IMR-90 (cell line): Measurements from ENCODE around the gene MYBPH. TPM values are rescaled to one million over a fixed set of nuclear protein-coding genes. Genes with fewer than 3 reads are reported as not detected.

Source experiments
- ATAC-seq: fragments of 200-7000 bp; cut with Tn5 transposase; 2 replicates; pipeline ENCODE4 v1.9.1; 2020; ENCODE audit warnings: low read depth, mild to moderate bottlenecking, moderate library complexity
- BruUV-seq: library from RNA; stranded (reverse); fragments of 400-500 nt; replicated peaks from 2 replicates; lab custom pipeline; 2021; lab: Mats Ljungman, UMichigan
- CTCF ChIA-PET: fragments of 300-600 bp; formaldehyde crosslinking; extraction: SDS; loops from one replicate; lab custom pipeline; 2021; ENCODE audit warnings: antibody characterized with exemption; lab: Yijun Ruan, JAX
- POLR2A ChIA-PET: fragments of 300-600 bp; sonication (Branson Sonifier 250); formaldehyde crosslinking; loops from one replicate; lab custom pipeline; 2022; ENCODE audit warnings: antibody characterized with exemption; ENCODE audit not compliant: unreplicated experiment; lab: Charles Lee
- DNase-seq: peaks from one replicate; pipeline ENCODE4 v3.0.0; 2013
- H2AFZ ChIP-seq: replicated peaks from 2 replicates; pipeline ENCODE3; 2013; ENCODE audit warnings: low read length, mild to moderate bottlenecking; ENCODE audit not compliant: poor library complexity
- H2AK5ac ChIP-seq: 2 replicates; pipeline ENCODE4 v1.6.1; 2013; ENCODE audit warnings: low read depth, low read length, inconsistent platforms
- H2AK9ac ChIP-seq: replicated peaks from 2 replicates; pipeline ENCODE3; 2013; ENCODE audit warnings: mild to moderate bottlenecking, low read depth, low read length, moderate library complexity; ENCODE audit not compliant: poor library complexity
- H2BK120ac ChIP-seq: 2 replicates; pipeline ENCODE4 v1.6.1; 2013; ENCODE audit warnings: low read depth, low read length, inconsistent platforms
- H2BK15ac ChIP-seq: 3 replicates; pipeline ENCODE4 v1.6.1; 2013; ENCODE audit warnings: low read depth, low read length, inconsistent platforms
- H2BK20ac ChIP-seq: 2 replicates; pipeline ENCODE4 v1.6.1; 2013; ENCODE audit warnings: low read depth, mild to moderate bottlenecking, inconsistent platforms, low read length, moderate library complexity
- H2BK5ac ChIP-seq: 2 replicates; pipeline ENCODE4 v1.6.1; 2013; ENCODE audit warnings: mild to moderate bottlenecking, low read depth, low read length, inconsistent platforms; ENCODE audit not compliant: poor library complexity, severe bottlenecking
- H3K14ac ChIP-seq: replicated peaks from 2 replicates; pipeline ENCODE4 v1.6.1; 2013; ENCODE audit warnings: low read depth, low read length, inconsistent platforms
- H3K18ac ChIP-seq: 2 replicates; pipeline ENCODE4 v1.6.1; 2013; ENCODE audit warnings: low read depth, low read length, control low read depth
- H3K23ac ChIP-seq: 2 replicates; pipeline ENCODE4 v1.6.1; 2013; ENCODE audit warnings: low read depth, low read length, inconsistent platforms
- H3K27ac ChIP-seq: 2 replicates; pipeline ENCODE4 v1.5.1; 2013; ENCODE audit warnings: mild to moderate bottlenecking, control low read depth, low read length; ENCODE audit not compliant: insufficient read depth
- H3K27me3 ChIP-seq: 2 replicates; pipeline ENCODE4 v1.6.1; 2013; ENCODE audit warnings: low read length; ENCODE audit not compliant: control insufficient read depth, insufficient read depth
- H3K36me3 ChIP-seq: 2 replicates; pipeline ENCODE4 v1.6.1; 2013; ENCODE audit warnings: low read length, mixed read lengths; ENCODE audit not compliant: control insufficient read depth, insufficient read depth
- H3K4ac ChIP-seq: 2 replicates; pipeline ENCODE4 v1.6.1; 2013; ENCODE audit warnings: low read depth, low read length, inconsistent platforms
- H3K4me1 ChIP-seq: 2 replicates; pipeline ENCODE4 v1.6.1; 2013; ENCODE audit warnings: low read length, mixed read lengths; ENCODE audit not compliant: control insufficient read depth, insufficient read depth
- H3K4me2 ChIP-seq: 2 replicates; pipeline ENCODE4 v1.6.1; 2013; ENCODE audit warnings: low read depth, mild to moderate bottlenecking, control low read depth, low read length, moderate library complexity
- H3K4me3 ChIP-seq: 2 replicates; pipeline ENCODE4 v1.5.1; 2013; ENCODE audit warnings: low read depth, mild to moderate bottlenecking, control low read depth, low read length, moderate library complexity; ENCODE audit not compliant: insufficient read depth
- H3K56ac ChIP-seq: 2 replicates; pipeline ENCODE4 v1.6.1; 2013; ENCODE audit warnings: low read length, inconsistent platforms; ENCODE audit not compliant: insufficient read depth; ENCODE audit errors: extremely low read depth
- H3K79me1 ChIP-seq, 2 experiments: 2 replicates each; pipeline ENCODE4 v1.6.1; 2013; ENCODE audit warnings: low read length in 2 of 2, inconsistent platforms in 1 of 2, low read depth in 1 of 2
- H3K9ac ChIP-seq: 2 replicates; pipeline ENCODE4 v1.6.1; 2013; ENCODE audit warnings: low read depth, low read length, control low read depth
- H3K9me1 ChIP-seq: 2 replicates; pipeline ENCODE4 v1.6.1; 2013; ENCODE audit warnings: low read length, inconsistent platforms; ENCODE audit not compliant: insufficient read depth
- H3K9me3 ChIP-seq: 2 replicates; pipeline ENCODE4 v1.6.1; 2013; ENCODE audit warnings: low read length; ENCODE audit not compliant: control insufficient read depth, insufficient read depth
- H4K20me1 ChIP-seq: 2 replicates; pipeline ENCODE4 v1.6.1; 2013; ENCODE audit warnings: low read length, inconsistent platforms; ENCODE audit not compliant: insufficient read depth
- H4K5ac ChIP-seq: 2 replicates; pipeline ENCODE4 v1.6.1; 2013; ENCODE audit warnings: mild to moderate bottlenecking, low read depth, low read length, control low read depth
- H4K8ac ChIP-seq, 2 experiments: 2 replicates each; pipeline ENCODE4 v1.6.1; 2013; ENCODE audit warnings: low read depth in 2 of 2, low read length in 2 of 2, control low read depth in 1 of 2, inconsistent platforms in 1 of 2
- H4K91ac ChIP-seq: 2 replicates; pipeline ENCODE4 v1.6.1; 2013; ENCODE audit warnings: low read depth, low read length, inconsistent platforms; ENCODE audit not compliant: insufficient read depth
- CEBPB ChIP-seq: IDR thresholded peaks from 2 replicates; pipeline ENCODE4 v1.6.1; 2012; ENCODE audit warnings: low read depth, low read length, improper control_type of control experiment
- MAZ ChIP-seq: IDR thresholded peaks from 2 replicates; pipeline ENCODE4 v1.6.1; 2012; ENCODE audit warnings: low read depth, mild to moderate bottlenecking, low read length, improper control_type of control experiment, moderate library complexity, borderline replicate concordance
- MXI1 ChIP-seq: IDR thresholded peaks from 2 replicates; pipeline ENCODE4 v1.6.1; 2012; ENCODE audit warnings: low read depth, mild to moderate bottlenecking, low read length, moderate library complexity, borderline replicate concordance
- NFE2L2 ChIP-seq: fragments of 150-350 bp; IDR thresholded peaks from 2 replicates; pipeline ENCODE4 v1.6.1; 2016; ENCODE audit warnings: low read depth, mild to moderate bottlenecking, low read length
- RFX5 ChIP-seq: IDR thresholded peaks from 2 replicates; pipeline ENCODE4 v1.8.0; 2012; ENCODE audit warnings: low read depth, mild to moderate bottlenecking, low read length, moderate library complexity
- SMC3 ChIP-seq: fragments of 150-350 bp; IDR thresholded peaks from 2 replicates; pipeline ENCODE4 v1.6.1; 2016; ENCODE audit warnings: low read depth, mild to moderate bottlenecking, antibody characterized with exemption, low read length, moderate library complexity
- WGBS, 2 experiments: methylation state at CpG; one replicate each; pipeline versions ENCODE4 v1.1.5 to v1.1.7; 2013; ENCODE audit warnings: missing lambda C conversion rate in 2 of 2; ENCODE audit not compliant: insufficient read length in 1 of 2; ENCODE audit errors: extremely low coverage in 2 of 2; 5-methylcytosine and 5-hydroxymethylcytosine counted together
- dilution Hi-C: fragments of 300-500 bp; cut with HindIII; formaldehyde crosslinking; loops from one replicate; pipeline ENCODE4 v1.14.3; 2018; ENCODE audit warnings: low sequenced_read_pairs; ENCODE audit not compliant: unreplicated experiment
- in situ Hi-C: fragments of 300-500 bp; cut with MboI; formaldehyde crosslinking; loops from 3 replicates; pipeline ENCODE4 v1.14.3; 2019; ENCODE audit warnings: low sequenced_read_pairs, inconsistent platforms, mixed read lengths
- intact Hi-C: fragments of 100-400 bp; cut with micrococcal nuclease; formaldehyde crosslinking; loops from 2 replicates; pipeline ENCODE4 v1.10.0; 2022
- polyA plus RNA-seq, 3 experiments: library from polyadenylated mRNA; depleted of rRNA; stranded (reverse); fragments of >200 nt; gene quantifications; 2 replicates each; pipeline ENCODE4 v1.2.3, GENCODE V29; 2012; ENCODE audit warnings: low replicate concordance in 1 of 3
- total RNA-seq: library from RNA; depleted of rRNA; stranded (reverse); fragments of >200 nt; gene quantifications from 2 replicates; pipeline ENCODE4 v1.2.3, GENCODE V29; 2012

Gene MYBPH
- total and polyA plus RNA-seq, 2 of the 4 experiments (the other 2 are of a cell fraction), result not detected

- no peak overlapping the region for H2AK9ac ChIP-seq
- WGBS, 2 experiments, result 56% methylated on average over 1 of the region's 1 CpG; no CpG with 5 or more reads in 1 of the 2 experiments
- no peak for TF ChIP-seq MAZ
- TF ChIP-seq SMC3, result no peak
- TF ChIP-seq MXI1, result no peak
- no peak for TF ChIP-seq CEBPB
- no peak for TF ChIP-seq RFX5
- no peak for TF ChIP-seq NFE2L2
- no peak overlapping the region for H4K91ac ChIP-seq
- no peak overlapping the region for H2AFZ ChIP-seq
- peaks cover 11% of the 10 kb centered on the region for H3K4me1 ChIP-seq
- H2BK120ac ChIP-seq, result no peak overlapping the region
- H4K8ac ChIP-seq, result no peak overlapping the region
- no peak overlapping the region for H3K4ac ChIP-seq
- in situ Hi-C loops, result no loop called here
- H3K27ac ChIP-seq, result no peak overlapping the region
- H3K4me2 ChIP-seq, result no peak overlapping the region
- no peak overlapping the region for H2AK5ac ChIP-seq
- H3K9ac ChIP-seq, result no peak overlapping the region
- POLR2A ChIA-PET, result no interaction called here
- dilution Hi-C loops, result no loop called here
- H3K4me3 ChIP-seq, result no peak overlapping the region
- H4K20me1 ChIP-seq, result no peaks in the 10 kb centered on the region
- no peak overlapping the region for H3K14ac ChIP-seq
- no peaks in the 10 kb centered on the region for H3K9me1 ChIP-seq
- H3K36me3 ChIP-seq, result no peaks in the 10 kb centered on the region
- H3K27me3 ChIP-seq, result peaks cover 22% of the 10 kb centered on the region
- no peak overlapping the region for H2BK5ac ChIP-seq
- H4K5ac ChIP-seq, result no peak overlapping the region
- H3K23ac ChIP-seq, result no peak overlapping the region
- H2BK20ac ChIP-seq, result no peak overlapping the region
- BruUV-seq, result no TSS peak
- ATAC-seq (no peak), DNase-seq (no peak)
- intact Hi-C loops, result no loop called here
- H3K56ac ChIP-seq, result no peak overlapping the region
- no peak overlapping the region for H3K18ac ChIP-seq
- no peaks in the 10 kb centered on the region for H3K79me1 ChIP-seq
- peaks cover 7% of the 10 kb centered on the region; the same call in 1 of the 2 replicates for H3K9me3 ChIP-seq
- H2BK15ac ChIP-seq, result no peak overlapping the region
- CTCF ChIA-PET, result no interaction called here
Observed at GRCh38 chr1:203156280-203156679, 19.3 kb downstream of the MYBPH start.
